Calu3 (cell line): ENCODE results near the gene BEAN1. TPM values are rescaled to one million over a fixed set of nuclear protein-coding genes. Genes with fewer than 3 reads are reported as not detected.

Experiments used
- BruUV-seq: library from RNA; stranded (reverse); fragments of 400-500 nt; replicated peaks from 2 replicates; lab custom pipeline; 2021; lab: Mats Ljungman, UMichigan
- CTCF ChIA-PET: fragments of 300-600 bp; sonication (Branson Sonifier 250); formaldehyde crosslinking; loops from one replicate; lab custom pipeline; 2022; ENCODE audit warnings: antibody characterized with exemption; lab: Charles Lee
- DNase-seq: peaks from one replicate; pipeline ENCODE4 v3.0.0; 2022
- H3K27ac Mint-ChIP-seq: one replicate; pipeline ENCODE4 v1.8.0; 2022; ENCODE audit warnings: mixed read lengths; ENCODE audit not compliant: unreplicated experiment
- H3K27me3 Mint-ChIP-seq: one replicate; pipeline ENCODE4 v1.8.0; 2022; ENCODE audit warnings: mixed read lengths; ENCODE audit not compliant: unreplicated experiment
- H3K36me3 Mint-ChIP-seq: one replicate; pipeline ENCODE4 v1.8.0; 2022; ENCODE audit warnings: mild to moderate bottlenecking, moderate library complexity, mixed read lengths; ENCODE audit not compliant: insufficient read depth, unreplicated experiment
- H3K4me1 Mint-ChIP-seq: one replicate; pipeline ENCODE4 v1.8.0; 2022; ENCODE audit warnings: mild to moderate bottlenecking, low read depth, mixed read lengths; ENCODE audit not compliant: unreplicated experiment
- H3K4me3 Mint-ChIP-seq: one replicate; pipeline ENCODE4 v1.8.0; 2022; ENCODE audit warnings: mild to moderate bottlenecking, low read depth, moderate library complexity, mixed read lengths; ENCODE audit not compliant: unreplicated experiment
- H3K9me3 Mint-ChIP-seq: one replicate; pipeline ENCODE4 v1.8.0; 2022; ENCODE audit warnings: low read depth, mixed read lengths; ENCODE audit not compliant: unreplicated experiment
- CTCF ChIP-seq: fragments of 200-600 bp; IDR thresholded peaks from one replicate; pipeline ENCODE4 v1.8.0; 2022; ENCODE audit warnings: antibody characterized with exemption; ENCODE audit not compliant: unreplicated experiment
- intact Hi-C: fragments of 100-400 bp; cut with micrococcal nuclease; formaldehyde crosslinking; loops from one replicate; pipeline ENCODE4 v1.10.0; 2022; ENCODE audit not compliant: unreplicated experiment
- total RNA-seq: library from RNA; stranded (reverse); gene quantifications from 2 replicates; pipeline ENCODE4 v1.2.3, GENCODE V29; 2022

BEAN1 gene
- total RNA-seq, 1 experiment from 2014 or later: 3.1 TPM

GRCh38 chr16:66441586-66442375 lies 14.7 kb downstream of the BEAN1 start:
- no peaks in the 10 kb centered on the region for H3K36me3 Mint-ChIP-seq
- peaks cover 73% of the 10 kb centered on the region for H3K27me3 Mint-ChIP-seq
- H3K4me3 Mint-ChIP-seq: no peak overlapping the region
- H3K4me1 Mint-ChIP-seq: no peaks in the 10 kb centered on the region
- H3K9me3 Mint-ChIP-seq: no peaks in the 10 kb centered on the region
- CTCF ChIA-PET: no interaction called here
- no peak for DNase-seq
- H3K27ac Mint-ChIP-seq: no peak overlapping the region
- no TSS peak for BruUV-seq
- intact Hi-C loops: no loop called here
- no peak for TF ChIP-seq CTCF

- Mint-ChIP-seq H3K4me1 (no peaks in the 10 kb centered on the region), H3K9me3 (no peaks in the 10 kb centered on the region), H3K27ac (no peak overlapping the region), H3K4me3 (no peak overlapping the region), H3K36me3 (no peaks in the 10 kb centered on the region), H3K27me3 (peaks cover 75% of the 10 kb centered on the region)
- no peak for DNase-seq
- TF ChIP-seq CTCF: no peak
- no TSS peak for BruUV-seq
- CTCF ChIA-PET: no interaction called here
- intact Hi-C loops: no loop called here
Observed at GRCh38 chr16:66442502-66443268, 15.6 kb downstream of the BEAN1 start.

GRCh38 chr16:66443269-66443652 lies 16.2 kb downstream of the BEAN1 start:
- Mint-ChIP-seq H3K9me3 (no peaks in the 10 kb centered on the region), H3K27me3 (peaks cover 74% of the 10 kb centered on the region), H3K36me3 (no peaks in the 10 kb centered on the region), H3K4me3 (no peak overlapping the region), H3K27ac (no peak overlapping the region), H3K4me1 (no peaks in the 10 kb centered on the region)
- CTCF ChIA-PET: no interaction called here
- intact Hi-C loops: no loop called here
- no TSS peak for BruUV-seq
- no peak for TF ChIP-seq CTCF
- no peak for DNase-seq

GRCh38 chr16:66444049-66444481 lies 17.0 kb downstream of the BEAN1 start:
- Mint-ChIP-seq H3K4me1 (no peaks in the 10 kb centered on the region), H3K4me3 (no peak overlapping the region), H3K9me3 (no peaks in the 10 kb centered on the region), H3K27me3 (peaks cover 66% of the 10 kb centered on the region), H3K27ac (no peak overlapping the region), H3K36me3 (no peaks in the 10 kb centered on the region)
- DNase-seq: no peak
- CTCF ChIA-PET: no interaction called here
- intact Hi-C loops: no loop called here
- no TSS peak for BruUV-seq
- no peak for TF ChIP-seq CTCF
